Measurements from ENCODE around the gene LTBP1.
"Not testable (repeated sequence)": the region's sequence is repeated elsewhere in the genome, so short reads cannot be mapped to it uniquely, and the experiment has no call there.

Gene LTBP1

DNA sequence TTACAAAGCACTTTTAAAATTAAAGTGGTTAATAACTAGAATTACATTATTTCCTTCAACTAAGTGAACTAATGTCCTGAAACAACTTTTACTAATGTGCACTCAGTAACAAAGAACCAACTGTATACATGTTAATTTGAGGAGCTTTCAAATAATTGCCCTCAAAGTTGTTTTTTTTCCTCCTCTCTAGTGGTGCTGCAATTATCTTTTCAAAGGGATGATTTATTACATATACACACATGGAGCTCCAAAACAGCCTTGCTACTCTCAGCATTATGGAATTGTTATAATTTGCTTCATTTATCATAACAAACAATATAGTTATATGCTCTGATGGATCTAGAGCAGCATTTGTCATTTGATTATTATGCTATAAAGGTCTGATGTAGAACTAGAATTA is 283.4 kb downstream of the LTBP1 start:
- H3K27me3 ChIP-seq (ENCODE audit: control insufficient read depth, low read length) = no peaks in the 10 kb centered on the region
- H3K4me3 ChIP-seq (ENCODE audit: low read length) = no peak overlapping the region
- no peaks in the 10 kb centered on the region for H3K79me2 ChIP-seq (ENCODE audit: control insufficient read depth, low read length)

DNA sequence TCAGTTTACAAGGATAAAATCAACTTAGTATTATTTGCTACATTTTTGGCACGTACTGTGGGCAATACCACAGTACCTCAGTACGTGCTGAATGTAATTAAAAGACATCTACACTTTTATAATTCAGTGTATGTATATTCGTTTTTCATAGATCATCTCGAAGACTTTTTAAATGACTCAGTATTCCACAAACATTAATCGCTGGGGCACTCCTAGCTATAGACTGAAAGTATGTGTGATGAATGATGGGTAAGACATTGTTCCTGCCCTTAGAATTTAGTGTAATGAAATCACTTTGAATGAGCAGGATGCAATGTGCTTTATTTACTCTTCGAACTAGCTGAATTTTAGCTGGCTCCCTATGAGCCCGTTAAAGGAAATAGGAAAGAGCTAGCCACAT is 284.1 kb downstream of the LTBP1 start:
- no peaks in the 10 kb centered on the region for H3K9me2 ChIP-seq (replicated peaks; ENCODE audit: control insufficient read depth, low read length)
- no peak overlapping the region for H3K27ac ChIP-seq (ENCODE audit: low read depth, low read length)
- H3F3A ChIP-seq (ENCODE audit: control insufficient read depth, insufficient read depth) = no peaks in the 10 kb centered on the region
- H3K79me2 ChIP-seq (ENCODE audit: control insufficient read depth, low read length) = no peaks in the 10 kb centered on the region
- no peak overlapping the region for H3K4me3 ChIP-seq (ENCODE audit: low read length)
- peaks cover 42% of the 10 kb centered on the region for H3K36me3 ChIP-seq (ENCODE audit: control insufficient read depth, low read length)
- no peak overlapping the region for H3K4me2 ChIP-seq (ENCODE audit: low read length)
- no peaks in the 10 kb centered on the region for H4K20me1 ChIP-seq (ENCODE audit: control insufficient read depth, insufficient read depth, low read depth, low read length)
- H3K9me3 ChIP-seq (ENCODE audit: control insufficient read depth, insufficient read depth, low read length) = no peaks in the 10 kb centered on the region
- no peaks in the 10 kb centered on the region for H3K27me3 ChIP-seq (ENCODE audit: control insufficient read depth, low read length)
- H3K4me1 ChIP-seq (ENCODE audit: control insufficient read depth, low read length) = no peaks in the 10 kb centered on the region
- no peak for TF ChIP-seq EZH2phosphoT487 (IDR thresholded peaks at IDR 0.05; ENCODE audit: borderline replicate concordance, low read length)
- TF ChIP-seq, protein P1, sequence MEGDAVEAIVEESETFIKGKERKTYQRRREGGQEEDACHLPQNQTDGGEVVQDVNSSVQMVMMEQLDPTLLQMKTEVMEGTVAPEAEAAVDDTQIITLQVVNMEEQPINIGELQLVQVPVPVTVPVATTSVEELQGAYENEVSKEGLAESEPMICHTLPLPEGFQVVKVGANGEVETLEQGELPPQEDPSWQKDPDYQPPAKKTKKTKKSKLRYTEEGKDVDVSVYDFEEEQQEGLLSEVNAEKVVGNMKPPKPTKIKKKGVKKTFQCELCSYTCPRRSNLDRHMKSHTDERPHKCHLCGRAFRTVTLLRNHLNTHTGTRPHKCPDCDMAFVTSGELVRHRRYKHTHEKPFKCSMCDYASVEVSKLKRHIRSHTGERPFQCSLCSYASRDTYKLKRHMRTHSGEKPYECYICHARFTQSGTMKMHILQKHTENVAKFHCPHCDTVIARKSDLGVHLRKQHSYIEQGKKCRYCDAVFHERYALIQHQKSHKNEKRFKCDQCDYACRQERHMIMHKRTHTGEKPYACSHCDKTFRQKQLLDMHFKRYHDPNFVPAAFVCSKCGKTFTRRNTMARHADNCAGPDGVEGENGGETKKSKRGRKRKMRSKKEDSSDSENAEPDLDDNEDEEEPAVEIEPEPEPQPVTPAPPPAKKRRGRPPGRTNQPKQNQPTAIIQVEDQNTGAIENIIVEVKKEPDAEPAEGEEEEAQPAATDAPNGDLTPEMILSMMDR (IDR thresholded peaks at IDR 0.05; ENCODE audit: low read depth, low read length, poor library complexity, severe bottlenecking) = no peak

More for the DNA sequence above, 283.4 kb downstream of the LTBP1 start:
- Histone ChIP-seq H3K9me3 (ENCODE audit: control insufficient read depth, insufficient read depth, low read length) (no peaks in the 10 kb centered on the region), H3F3A (ENCODE audit: control insufficient read depth, insufficient read depth) (no peaks in the 10 kb centered on the region), H3K4me2 (ENCODE audit: low read length) (no peak overlapping the region), H3K27ac (ENCODE audit: low read depth, low read length) (no peak overlapping the region), H3K4me1 (ENCODE audit: control insufficient read depth, low read length) (no peaks in the 10 kb centered on the region), H3K36me3 (ENCODE audit: control insufficient read depth, low read length) (peaks cover 48% of the 10 kb centered on the region), H4K20me1 (ENCODE audit: control insufficient read depth, insufficient read depth, low read depth, low read length) (no peaks in the 10 kb centered on the region), H3K9me2 (replicated peaks; ENCODE audit: control insufficient read depth, low read length) (no peaks in the 10 kb centered on the region)
- TF ChIP-seq EZH2phosphoT487 (IDR thresholded peaks at IDR 0.05; ENCODE audit: borderline replicate concordance, low read length) = no peak
- TF ChIP-seq, protein P1 (IDR thresholded peaks at IDR 0.05; ENCODE audit: low read depth, low read length, poor library complexity, severe bottlenecking) = no peak

DNA sequence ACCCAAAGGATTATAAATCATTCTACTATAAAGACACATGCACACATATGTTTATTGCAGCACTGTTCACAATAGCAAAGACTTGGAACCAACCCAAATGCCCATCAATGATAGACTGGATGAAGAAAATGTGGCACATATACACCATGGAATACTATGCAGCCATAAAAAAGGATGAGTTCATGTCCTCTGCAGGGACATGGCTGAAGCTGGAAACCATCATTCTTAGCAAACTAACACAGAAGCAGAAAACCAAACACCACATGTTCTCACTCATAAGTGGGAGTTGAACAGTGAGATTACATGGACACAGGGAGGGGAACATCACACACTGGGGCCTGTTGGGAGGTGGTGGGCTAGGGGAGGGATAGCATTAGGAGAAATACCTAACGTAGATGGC is 288.8 kb downstream of the LTBP1 start:
- not testable (repeated sequence) for H3K9me3 ChIP-seq (ENCODE audit: control insufficient read depth, insufficient read depth, low read length); H3K4me1 ChIP-seq (ENCODE audit: control insufficient read depth, low read length); H3K4me3 ChIP-seq (ENCODE audit: low read length); H4K20me1 ChIP-seq (ENCODE audit: control insufficient read depth, insufficient read depth, low read depth, low read length); H3K4me2 ChIP-seq (ENCODE audit: low read length); H3F3A ChIP-seq (ENCODE audit: control insufficient read depth, insufficient read depth); H3K27ac ChIP-seq (ENCODE audit: low read depth, low read length); H3K79me2 ChIP-seq (ENCODE audit: control insufficient read depth, low read length); H3K9me2 ChIP-seq (replicated peaks; ENCODE audit: control insufficient read depth, low read length); H3K27me3 ChIP-seq (ENCODE audit: control insufficient read depth, low read length)
- H3K36me3 ChIP-seq (ENCODE audit: control insufficient read depth, low read length) = peaks cover 50% of the 10 kb centered on the region

DNA sequence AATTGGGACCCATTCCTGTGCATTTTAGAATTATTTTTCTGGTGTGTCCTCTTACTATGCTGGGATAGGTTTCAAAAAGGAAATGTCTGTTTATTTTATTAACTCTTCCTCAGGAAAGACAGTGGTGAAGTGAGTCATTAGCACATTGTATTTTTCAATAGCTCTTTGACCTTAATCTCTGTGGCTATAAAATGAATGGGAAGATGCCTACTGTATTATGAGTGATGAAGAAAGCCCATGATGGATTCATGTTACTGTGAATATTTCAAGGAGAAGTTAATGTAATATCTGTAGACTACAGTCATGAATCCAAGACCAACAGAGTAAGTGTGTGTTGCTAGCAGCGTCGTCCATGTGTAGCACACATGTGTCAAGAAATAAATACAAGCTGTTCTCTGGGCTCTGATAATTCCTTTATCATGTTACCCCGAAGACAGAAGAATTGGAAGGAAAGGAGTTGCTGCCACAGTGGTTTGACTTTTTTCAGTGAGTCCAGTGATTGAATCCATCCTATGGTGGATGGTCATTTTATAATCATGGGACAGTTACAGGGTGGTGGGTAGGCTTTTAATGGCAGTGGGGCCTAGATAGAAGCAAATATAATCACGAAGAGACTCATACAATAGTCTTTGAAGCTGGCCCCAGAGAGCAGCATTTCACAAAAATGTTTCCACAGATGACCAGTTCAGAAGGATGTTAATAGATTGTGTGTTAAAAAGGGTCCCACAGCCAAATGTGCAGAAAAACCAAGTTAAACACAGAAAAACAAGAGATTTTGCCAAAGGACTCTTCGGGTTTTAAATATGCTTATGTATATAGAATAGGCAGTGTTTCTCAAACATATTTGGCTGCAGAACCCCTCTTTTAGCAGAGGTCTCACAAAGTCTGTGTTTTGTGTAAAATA is 290.0 kb downstream of the LTBP1 start:
- Histone ChIP-seq H3K9me2 (replicated peaks; ENCODE audit: control insufficient read depth, low read length) (no peaks in the 10 kb centered on the region), H3K36me3 (ENCODE audit: control insufficient read depth, low read length) (peaks cover 45% of the 10 kb centered on the region), H3K27me3 (ENCODE audit: control insufficient read depth, low read length) (no peaks in the 10 kb centered on the region), H3K4me2 (ENCODE audit: low read length) (no peak overlapping the region), H3K4me1 (ENCODE audit: control insufficient read depth, low read length) (peaks cover 19% of the 10 kb centered on the region), H3K79me2 (ENCODE audit: control insufficient read depth, low read length) (peaks cover 5% of the 10 kb centered on the region), H3K9me3 (ENCODE audit: control insufficient read depth, insufficient read depth, low read length) (no peaks in the 10 kb centered on the region), H3F3A (ENCODE audit: control insufficient read depth, insufficient read depth) (peaks cover 8% of the 10 kb centered on the region; the same call in 1 of the 2 replicates), H3K4me3 (ENCODE audit: low read length) (no peak overlapping the region), H3K27ac (ENCODE audit: low read depth, low read length) (no peak overlapping the region), H4K20me1 (ENCODE audit: control insufficient read depth, insufficient read depth, low read depth, low read length) (no peaks in the 10 kb centered on the region)
- TF ChIP-seq EZH2phosphoT487 (IDR thresholded peaks at IDR 0.05; ENCODE audit: borderline replicate concordance, low read length) = no peak
- TF ChIP-seq, protein P1 (IDR thresholded peaks at IDR 0.05; ENCODE audit: low read depth, low read length, poor library complexity, severe bottlenecking) = no peak

Data from DOHH2 (cell line).